ENCODE results near the gene MLH3.

- TF ChIP-seq, protein P1, sequence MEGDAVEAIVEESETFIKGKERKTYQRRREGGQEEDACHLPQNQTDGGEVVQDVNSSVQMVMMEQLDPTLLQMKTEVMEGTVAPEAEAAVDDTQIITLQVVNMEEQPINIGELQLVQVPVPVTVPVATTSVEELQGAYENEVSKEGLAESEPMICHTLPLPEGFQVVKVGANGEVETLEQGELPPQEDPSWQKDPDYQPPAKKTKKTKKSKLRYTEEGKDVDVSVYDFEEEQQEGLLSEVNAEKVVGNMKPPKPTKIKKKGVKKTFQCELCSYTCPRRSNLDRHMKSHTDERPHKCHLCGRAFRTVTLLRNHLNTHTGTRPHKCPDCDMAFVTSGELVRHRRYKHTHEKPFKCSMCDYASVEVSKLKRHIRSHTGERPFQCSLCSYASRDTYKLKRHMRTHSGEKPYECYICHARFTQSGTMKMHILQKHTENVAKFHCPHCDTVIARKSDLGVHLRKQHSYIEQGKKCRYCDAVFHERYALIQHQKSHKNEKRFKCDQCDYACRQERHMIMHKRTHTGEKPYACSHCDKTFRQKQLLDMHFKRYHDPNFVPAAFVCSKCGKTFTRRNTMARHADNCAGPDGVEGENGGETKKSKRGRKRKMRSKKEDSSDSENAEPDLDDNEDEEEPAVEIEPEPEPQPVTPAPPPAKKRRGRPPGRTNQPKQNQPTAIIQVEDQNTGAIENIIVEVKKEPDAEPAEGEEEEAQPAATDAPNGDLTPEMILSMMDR (IDR thresholded peaks at IDR 0.05) = no peak
- no peak for TF ChIP-seq POLR2A (IDR thresholded peaks at IDR 0.05)
These were observed 67.9 kb downstream of the MLH3 start for GRCh38 chr14:74983343-74983742.
